NCI-H2081 (cell line): ENCODE data around the gene UNC79.

Experiments used
- DNase-seq, 2 experiments: peaks; one replicate each; lab custom pipeline; 2025; lab: John Stamatoyannopoulos, UW

Gene UNC79

DNA sequence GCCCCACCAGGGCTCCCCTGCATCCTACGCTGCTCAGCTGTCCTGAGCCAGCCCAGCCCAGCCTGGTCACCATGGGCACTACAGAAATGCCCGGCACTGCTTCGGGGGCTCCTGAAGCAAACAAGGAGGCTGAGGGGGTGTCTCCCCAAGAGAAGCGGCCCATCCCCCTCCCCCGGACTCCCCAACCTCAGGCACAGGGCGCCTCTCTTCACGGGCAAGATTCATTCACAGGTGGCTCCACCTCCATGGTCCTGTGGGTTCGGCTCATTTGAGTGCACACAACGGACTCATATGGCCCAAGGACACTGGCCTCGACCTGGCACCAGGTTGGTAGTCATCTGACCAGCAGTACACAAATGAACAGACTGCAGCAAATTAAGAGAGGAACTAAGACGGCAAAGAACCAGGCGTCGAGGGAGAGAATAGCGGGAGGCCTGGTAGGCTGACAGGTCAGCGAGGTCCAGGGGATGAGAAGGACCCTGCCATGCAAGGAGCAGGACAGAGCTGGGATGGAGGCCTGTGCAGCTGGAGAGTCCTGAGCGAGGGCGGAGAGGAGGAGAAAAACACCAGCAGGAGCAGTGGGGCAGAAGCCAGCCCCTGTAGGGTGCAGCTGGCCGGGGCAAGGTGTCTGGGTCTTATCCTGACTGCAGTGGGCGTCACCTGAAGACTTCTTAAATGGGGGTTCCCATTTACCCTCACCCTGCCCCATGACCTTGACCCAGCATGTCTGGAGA lies 297.3 kb downstream of the UNC79 start:
- DNase-seq, result no peak

DNA sequence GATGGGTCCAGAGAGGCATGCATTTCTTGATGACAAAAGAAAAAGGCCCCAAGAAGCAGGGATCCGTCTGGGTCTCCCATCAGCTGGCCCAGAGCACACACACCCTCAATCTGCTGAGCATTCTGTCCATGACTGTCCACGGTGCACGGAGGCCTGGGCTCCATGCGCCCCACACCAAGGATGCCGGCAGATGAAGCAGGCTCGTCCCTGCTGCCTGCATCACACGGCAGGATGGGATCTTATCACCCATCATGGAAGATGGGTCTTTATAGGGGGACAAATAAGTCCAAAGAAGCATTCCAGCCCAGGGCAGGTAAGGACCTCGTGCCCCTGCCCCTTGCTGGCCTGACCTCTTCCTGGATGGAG lies 297.9 kb downstream of the UNC79 start:
- no peak for DNase-seq

DNA sequence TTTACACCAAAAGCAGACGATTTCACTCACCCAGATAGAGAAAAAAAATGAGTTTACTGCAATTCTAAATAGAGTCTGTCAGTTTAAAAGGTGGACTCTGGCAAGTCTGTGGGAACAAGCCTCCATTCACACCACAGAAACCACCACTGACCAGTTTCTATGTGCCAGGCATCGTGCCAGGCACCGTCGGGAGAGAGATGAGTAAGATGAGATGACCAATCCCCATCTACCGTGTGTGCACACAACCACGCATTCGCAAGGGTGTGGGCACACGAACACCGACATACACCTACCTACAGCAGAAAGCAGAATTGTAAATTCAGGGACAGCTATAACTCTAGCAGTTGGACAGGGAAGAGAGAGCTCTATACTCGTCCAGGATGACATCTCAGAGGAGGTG lies 299.3 kb downstream of the UNC79 start:
- DNase-seq, result no peak

DNA sequence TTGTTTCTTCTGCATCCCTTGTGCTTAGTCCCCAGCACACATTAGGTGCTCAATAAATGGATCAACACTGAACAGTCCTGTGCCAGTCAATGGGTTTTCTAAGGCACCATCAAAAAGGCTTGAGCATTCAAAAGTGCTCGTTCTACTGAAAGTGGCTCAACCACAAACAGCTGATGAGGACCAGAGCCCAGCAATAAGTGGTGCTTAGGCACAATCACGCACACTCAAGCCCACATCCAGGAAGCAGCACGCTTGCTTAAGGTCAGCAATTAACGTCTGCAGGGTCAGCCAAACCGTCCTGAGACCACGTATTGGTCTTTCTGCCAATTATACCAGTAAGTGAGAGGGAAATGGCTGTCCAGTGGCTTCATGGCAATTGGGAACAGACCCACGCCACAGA lies 301.0 kb downstream of the UNC79 start:
- no peak for DNase-seq

DNA sequence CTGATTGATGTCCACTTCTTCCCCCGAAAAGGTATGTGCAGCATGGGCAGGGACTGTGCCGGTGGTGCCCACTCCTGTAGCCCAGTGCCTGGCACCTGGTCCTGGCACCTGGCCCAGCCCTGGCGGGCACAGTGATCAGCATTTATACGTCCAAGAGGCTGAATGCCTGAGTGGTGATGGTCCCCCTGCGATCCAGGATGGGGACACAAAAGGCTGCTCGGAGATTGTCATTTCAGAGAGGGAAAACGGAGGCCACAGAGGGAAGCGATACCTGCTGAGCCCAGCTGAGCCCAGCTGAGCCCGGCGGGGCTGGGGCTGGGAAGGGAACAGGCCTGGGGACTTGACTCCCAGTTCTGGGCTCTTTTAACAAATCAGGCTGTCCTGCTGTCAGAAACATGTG lies 301.8 kb downstream of the UNC79 start:
- DNase-seq, result no peak

DNA sequence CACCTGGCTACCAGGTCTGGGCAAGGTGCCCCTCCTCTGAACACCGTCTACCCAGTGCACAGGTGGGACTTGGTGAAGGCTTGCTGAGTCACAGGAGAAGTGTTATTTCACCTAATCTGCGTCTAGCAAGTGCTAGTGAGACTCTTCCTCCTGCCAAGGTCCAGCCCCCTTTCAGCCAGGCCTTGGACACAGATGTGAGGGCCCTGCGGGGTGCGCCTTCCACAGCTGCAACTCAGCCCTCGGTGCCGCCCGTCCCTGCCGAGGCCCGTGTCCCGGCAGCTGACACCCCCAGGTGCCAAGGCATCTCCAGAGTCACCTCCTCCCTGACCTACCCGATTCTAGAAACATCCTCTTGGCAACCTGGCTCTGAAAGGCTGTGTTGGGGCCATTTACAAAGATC lies 302.5 kb downstream of the UNC79 start:
- no peak for DNase-seq

DNA sequence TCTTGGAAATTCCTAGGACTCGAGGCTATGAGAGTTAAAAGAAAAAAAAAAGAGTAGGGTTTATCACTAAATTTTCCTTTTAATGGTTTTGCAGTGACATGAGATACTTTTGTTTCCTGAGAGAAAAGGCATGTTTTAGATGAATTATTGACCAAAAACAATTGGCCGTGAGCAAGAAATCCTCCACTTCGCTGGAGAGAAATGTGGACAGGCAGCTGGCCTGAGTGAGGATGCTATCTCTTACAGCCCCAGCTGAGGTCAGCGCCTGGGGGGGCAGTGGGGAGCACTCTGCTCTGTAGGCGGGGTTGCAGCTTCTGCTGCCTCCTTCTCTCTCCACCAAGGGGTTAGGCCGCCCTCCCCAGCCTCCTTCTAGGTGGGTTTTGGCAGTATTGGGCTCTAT lies 302.9 kb downstream of the UNC79 start:
- no peak for DNase-seq

DNA sequence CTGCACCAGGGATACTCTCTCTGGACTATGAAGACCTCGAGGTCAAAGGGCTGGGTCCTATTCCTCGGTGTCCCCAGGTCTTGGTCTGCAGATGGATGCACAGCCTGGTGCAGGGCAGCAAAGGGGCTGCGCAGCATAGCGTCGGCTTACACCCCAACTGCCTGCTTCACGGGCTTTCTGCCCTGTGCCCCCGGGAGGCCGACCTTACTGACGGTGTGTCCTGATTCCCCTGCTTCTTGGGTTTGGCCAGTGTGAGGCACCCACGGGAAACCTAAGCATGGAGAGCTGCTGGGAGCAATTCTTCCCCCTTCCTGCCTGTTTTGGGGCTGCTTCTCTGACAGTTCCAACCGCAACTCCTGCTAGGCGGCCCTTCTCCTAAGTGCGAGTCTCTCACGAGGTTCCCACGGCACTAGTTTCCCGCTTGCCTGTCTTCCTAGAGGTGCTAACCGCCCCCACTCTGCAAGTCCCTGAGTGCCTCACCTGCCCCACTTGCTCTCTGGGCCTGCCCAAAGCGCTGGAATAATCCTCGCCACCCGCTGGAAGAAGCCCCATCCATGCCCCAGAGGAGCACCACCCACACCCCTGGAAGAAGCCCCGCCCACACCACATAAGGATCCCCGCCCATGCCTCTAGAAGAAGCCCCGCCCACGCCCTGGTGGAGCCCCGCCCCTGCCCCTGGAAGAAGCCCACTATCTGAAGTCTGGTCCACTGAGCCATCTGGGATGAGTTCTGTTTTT lies 303.5 kb downstream of the UNC79 start:
- DNase-seq, result no peak

DNA sequence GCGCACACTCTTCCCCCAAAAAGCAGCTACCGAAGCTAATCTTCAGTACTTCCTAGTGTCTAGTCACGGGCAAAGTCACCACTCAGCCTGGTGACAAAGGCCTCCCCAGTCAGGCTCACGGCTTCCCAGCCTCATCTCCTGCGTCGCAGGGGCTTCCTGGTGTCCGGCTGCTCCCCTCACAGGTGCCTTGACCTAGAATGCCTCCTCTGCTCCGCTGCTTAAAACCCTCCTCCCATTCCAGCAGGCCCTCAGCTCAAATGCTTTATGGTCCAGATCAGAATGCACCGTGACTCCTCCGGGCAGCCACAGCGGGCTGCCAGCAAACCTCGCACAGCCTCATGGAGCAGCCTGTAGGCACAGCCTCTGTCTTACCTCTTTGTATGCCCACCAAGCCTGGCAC lies 304.5 kb downstream of the UNC79 start:
- DNase-seq, result no peak

DNA sequence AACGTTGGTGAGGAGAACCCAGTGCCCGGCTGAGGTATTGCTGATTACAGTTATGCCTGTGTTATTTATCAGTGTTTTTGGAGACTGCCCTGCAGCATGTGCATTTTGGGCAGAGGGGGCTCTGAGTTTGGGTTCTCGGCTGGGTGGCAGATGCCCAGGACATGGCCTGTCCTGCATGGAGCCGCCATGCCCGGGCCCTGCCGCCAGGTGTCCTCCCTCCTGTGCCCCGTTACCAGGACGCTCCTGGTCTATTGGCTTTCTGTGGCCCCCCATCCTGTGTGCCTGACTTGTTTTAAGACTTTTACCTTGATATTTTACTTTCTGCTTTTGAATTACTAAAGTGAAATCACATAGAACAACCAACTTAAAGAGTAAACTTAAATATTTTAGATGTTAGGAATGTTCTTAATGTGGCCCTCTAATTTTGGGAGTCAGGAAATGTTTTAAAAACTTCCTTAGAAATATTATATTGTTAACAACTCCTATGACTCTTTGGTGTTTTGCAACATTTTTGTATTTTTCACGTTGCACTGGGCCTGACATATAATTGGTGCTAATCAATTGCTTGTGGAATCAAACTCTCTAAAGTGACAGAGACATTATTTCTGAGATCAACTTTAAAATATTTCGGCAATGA lies 305.8 kb downstream of the UNC79 start:
- DNase-seq, result no peak

DNA sequence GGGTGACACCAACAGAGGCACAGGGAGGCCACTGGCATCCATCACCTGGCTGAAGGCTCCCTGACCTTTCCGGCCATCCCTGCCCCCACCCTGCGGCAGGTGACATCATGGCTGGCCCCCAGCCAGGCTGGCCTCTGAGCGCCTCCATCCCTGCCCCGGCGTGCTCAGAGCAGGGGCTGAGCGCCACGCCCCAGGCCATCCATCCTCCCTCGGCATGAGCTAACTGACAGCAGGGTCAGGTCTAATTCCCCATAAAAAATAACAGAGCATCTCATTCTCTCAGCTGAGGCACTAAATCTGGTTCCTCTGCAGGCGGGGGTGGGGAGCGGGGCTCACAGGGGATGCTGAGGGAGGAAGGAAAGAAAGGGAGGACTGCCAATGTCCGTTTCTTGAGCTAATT lies 306.9 kb downstream of the UNC79 start:
- no peak for DNase-seq

DNA sequence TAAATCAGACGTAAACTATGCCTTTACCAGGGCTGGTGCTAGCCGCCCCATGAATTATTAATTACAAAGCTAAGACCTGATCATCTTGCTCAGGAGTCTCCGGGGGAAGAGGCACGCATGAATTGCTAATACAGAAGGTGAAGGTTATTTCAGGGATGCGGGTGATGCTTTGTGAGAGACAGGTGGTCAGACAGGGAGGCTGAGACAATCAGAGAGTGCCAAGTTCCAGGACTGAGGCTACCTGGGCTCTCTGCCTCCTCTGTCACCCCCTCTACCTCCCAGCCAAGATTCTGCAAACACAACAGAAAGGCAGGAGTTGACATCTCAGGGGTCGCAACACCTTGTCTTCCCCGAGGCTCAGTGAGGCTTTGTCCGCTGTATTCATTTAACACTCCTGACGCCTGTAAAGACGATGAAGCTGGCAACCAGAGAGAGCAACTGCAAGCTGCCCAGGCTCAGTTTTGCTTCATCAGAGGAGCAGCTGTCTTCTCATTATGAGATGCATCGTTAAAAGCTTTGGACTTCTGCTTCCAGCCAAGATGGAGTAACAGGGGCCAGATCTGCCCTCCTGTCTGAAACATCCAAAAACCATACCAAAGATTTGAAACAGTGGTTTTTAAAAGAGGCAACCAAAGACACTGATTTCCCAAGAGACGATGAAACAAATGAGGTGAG lies 311.0 kb downstream of the UNC79 start:
- no peak for DNase-seq

DNA sequence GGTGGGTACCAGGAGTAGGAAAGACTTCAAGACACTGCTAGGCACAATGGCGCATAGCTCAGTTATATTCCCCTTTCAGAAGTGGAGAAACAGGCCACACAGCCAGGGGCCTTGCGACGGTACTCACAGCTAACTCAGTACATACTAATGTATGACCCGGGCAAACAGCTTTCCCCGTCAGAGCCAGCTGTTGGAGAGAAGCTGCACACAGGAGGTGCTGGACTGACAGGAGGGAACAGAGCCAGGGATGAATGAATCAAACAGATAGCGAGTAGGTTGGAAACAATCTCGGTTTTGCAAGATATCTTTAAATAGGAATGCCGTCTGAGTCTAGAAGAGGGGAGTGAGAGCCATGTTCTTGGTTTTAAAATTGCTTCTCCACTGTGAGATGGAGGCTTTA lies 312.0 kb downstream of the UNC79 start:
- no peak for DNase-seq

DNA sequence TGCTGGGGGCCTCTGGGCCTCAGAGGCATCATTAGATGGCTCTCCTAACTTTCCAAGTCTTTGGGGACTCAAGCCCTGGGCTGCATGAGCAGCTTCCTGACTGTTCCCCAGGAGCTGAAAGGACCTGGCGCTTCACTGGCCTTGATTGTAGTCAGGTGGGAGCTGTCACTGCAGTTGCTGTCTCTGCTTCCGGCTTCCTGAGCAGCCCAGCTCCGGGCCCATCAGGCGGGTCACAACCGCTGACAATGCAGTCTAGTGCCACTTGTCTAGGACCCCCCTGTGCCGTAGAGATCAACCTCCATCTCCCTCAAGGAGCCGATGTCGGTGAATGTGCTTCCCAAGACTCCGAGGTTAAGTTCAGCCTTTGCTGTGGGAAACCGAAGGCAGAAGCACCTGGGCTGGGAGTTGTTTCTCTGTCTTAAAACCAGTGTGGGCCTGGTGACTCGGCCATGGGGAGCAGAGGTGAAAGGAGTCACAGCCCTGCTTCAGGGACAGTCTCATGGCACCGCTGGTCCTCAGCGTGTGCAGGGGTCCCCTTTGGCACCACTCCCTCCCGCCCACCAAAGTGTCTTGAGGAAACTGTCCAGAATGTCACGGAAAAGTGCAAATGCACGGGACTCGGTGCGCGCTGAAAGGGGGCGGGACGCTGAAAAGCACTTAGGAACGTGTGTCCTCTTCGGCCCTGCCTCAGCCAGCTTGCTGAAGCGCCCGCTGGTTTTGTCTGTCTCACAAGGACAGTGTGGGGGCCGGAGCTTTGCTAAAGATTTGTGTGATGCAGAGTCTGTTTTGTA lies 312.7 kb downstream of the UNC79 start:
- DNase-seq, result no peak

DNA sequence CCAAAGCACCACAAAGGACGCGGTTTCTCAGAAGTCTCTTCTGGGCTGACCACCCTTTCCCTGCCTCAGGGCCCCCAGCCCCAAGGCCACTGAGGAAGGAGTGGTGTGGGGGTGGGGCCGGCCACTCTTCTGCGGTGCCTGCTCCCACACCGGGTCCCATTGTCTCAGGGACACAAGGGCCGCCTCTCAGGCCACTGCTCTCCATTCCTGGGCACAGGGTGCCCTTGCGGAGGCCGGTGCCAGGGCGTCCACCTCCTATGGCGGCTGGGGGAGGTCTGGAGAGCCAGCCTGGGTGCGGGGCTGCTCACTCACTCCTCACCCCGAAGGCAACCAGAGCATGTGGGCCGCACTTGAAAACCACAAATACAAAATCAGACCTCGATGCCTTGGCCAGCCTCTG lies 313.4 kb downstream of the UNC79 start:
- no peak for DNase-seq

DNA sequence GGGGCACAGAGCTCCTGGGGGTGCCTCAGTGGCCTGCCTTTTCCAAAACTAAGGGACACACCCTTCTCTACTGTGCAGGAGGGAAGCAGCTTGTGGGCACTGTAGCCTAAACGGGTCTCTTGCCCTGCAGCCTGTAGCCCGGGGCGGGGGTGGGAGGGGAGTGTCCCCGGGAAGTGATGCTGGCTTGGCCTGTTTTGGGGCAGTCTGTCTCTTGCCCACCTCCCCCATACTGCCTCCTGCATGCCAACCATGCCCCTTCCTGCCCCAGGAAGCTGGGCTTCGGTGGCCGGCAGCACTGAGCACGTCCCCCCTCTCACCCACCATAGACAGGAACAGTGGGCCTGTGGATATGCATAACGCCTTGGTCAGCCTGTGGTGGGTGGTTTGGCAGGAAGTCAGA lies 314.1 kb downstream of the UNC79 start:
- DNase-seq, result no peak

DNA sequence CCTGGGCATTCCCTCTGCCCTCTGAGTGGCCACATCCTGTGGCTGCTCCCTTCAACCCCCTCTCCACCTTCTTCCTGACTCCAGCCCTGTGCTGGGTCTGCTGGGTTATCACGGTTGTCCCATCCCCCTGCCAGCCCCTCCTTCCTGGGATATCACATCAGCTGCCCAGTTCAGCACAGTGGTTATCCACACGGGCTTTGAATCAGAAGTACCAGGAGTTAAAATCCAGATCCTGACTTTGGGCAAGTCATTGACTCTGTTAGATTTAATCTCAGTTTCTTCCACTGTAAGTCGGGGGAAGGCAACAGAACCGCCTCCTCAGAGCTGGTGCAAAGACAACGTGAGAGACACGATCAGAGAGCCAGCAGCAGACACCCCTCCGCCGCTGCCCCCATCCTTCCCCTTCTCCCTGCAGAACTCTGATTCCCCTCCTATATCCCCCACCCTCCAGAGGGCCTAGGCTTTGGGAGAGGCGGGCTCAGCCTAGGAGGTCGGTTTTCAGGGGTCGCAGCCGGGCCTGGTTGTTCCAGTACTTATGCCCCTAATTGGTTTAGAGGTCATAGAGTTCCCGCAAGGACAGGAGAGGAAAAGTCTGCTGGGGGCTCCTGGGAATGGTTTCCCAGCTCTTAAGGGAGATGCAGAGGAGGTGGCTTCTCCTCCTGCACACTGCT lies 315.0 kb downstream of the UNC79 start:
- DNase-seq, result no peak

DNA sequence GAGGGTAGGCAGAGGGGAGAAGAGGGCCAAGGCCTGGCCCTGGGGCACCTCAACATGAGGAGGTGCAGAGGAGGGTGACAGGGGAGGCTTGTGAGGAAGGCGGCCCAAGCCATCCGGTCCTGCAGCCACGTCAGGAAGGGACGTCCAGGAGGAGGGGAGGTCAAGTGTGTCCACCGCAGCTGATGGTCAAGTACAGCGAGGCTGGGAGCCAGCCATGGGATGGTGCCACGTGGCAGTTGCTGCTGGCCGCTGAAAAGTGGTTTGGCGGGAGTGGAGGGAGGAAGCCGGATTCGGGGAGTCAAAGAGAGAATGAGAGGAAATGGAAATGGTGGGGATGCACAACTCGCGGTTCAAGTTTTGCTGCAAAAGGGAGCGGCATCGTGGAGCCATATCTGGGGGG lies 316.4 kb downstream of the UNC79 start:
- no peak for DNase-seq

DNA sequence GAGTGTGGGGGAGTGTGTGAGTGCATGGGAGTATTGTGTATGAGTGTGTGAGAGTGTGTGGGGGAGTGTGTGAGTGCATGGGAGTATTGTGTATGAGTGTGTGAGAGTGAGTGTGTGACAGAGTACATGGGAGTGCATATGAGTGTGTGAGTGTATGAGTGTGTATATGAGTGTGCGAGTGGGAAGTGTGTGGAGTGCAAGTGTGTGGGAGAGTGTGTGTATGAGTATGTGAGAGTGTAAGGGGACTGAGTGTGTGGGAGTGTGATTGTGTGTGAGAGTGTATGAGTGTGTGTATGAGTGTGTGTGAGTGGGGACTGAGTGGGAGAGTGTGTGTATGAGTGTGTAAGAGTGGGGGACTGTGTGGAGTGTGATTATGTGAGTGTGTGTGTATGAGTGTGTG lies 316.8 kb downstream of the UNC79 start:
- no peak for DNase-seq

DNA sequence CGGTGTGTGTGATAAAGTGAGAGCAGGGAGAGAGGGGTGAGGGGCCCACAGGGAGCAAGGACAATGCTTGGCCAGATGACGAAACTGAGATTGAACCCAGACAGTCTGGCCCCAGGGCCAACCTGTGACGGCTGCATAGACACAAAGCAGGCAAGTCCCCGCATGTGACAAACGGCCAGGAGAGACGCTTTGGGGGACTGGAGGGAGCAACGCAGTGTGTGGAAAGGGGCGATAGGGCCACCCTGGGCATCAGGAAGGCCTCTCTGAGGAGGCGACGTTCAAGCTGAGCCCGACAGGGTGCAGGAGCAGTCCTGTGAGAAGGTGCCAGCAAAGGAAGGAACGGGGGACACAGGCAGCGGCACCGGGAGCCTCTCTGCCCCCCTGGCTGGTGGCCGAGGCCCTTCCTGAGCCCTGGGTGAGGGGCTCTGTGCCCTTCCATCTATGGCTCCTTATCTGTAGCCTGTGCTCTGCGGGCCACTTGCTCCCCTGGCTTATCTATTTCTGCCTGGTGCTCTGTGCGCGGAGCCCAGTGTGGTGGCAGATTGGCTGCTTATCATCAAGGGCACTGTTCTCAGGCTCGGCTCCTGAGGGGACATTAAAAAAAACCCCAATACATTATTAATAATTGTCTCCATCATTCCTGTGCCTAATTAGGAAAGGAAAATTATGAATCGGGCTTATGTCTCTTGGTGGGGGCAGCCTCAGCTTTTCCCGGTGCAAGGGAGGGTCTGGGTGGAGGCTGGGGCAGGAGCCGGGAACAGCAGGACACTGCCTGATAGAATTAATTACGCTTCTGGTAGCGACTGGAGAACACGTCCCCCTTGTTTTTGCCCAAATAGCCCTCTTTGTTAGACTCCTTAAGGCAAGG lies 317.7 kb downstream of the UNC79 start:
- no peak for DNase-seq

DNA sequence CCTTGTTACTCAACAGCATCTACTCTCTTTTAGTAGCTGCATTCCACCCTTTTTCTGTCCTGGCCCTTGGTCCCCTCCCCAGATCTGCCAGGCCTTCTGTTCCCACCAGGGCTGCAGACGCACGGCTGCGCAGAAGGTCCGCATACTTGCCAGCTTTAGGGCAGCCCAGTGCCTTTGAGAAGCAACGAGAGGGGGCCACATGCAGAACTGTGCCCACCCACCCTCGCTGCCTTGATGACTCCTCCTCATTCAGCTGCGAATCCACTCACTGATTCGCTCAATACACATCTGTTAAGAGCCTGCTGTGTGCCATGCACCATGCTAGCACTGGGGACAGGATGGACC lies 318.3 kb downstream of the UNC79 start:
- DNase-seq, result no peak
